ENCODE results near the gene MIX23. TPM values are rescaled to one million over a fixed set of nuclear protein-coding genes. Genes with fewer than 3 reads are reported as not detected.

Gene MIX23
- total and polyA plus RNA-seq, 2 of the 4 experiments (the other 2 are of a cell fraction): 10.0 to 26.7 TPM

- H3K18ac ChIP-seq (ENCODE audit: low read depth, low read length): no peak overlapping the region
- peaks cover 26% of the 10 kb centered on the region for H3K36me3 ChIP-seq (ENCODE audit: control insufficient read depth, insufficient read depth, low read length)
- intact Hi-C loops (cut with micrococcal nuclease): no loop called here
- peaks cover 5 to 6% of the 10 kb centered on the region in 2 experiments; a peak in 2 of 4 replicates for H3K79me1 ChIP-seq (ENCODE audit: low read depth in 1 of 2, low read length in 2 of 2)
- no peak overlapping the region for H2BK20ac ChIP-seq (ENCODE audit: low read depth, low read length)
- ATAC-seq (ENCODE audit: low read depth) (no peak), DNase-seq (no peak)
- dilution Hi-C loops (cut with HindIII; ENCODE audit: low sequenced_read_pairs, unreplicated experiment): no loop called here
- no peak overlapping the region for H3K4me3 ChIP-seq (ENCODE audit: insufficient read depth, low read depth, low read length)
- H3K4ac ChIP-seq (ENCODE audit: low read depth, low read length): no peak overlapping the region
- TF ChIP-seq, protein P1, sequence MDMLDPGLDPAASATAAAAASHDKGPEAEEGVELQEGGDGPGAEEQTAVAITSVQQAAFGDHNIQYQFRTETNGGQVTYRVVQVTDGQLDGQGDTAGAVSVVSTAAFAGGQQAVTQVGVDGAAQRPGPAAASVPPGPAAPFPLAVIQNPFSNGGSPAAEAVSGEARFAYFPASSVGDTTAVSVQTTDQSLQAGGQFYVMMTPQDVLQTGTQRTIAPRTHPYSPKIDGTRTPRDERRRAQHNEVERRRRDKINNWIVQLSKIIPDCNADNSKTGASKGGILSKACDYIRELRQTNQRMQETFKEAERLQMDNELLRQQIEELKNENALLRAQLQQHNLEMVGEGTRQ (IDR thresholded peaks at IDR 0.05; ENCODE audit: low read depth, low read length): no peak
- TF ChIP-seq RCOR1 (IDR thresholded peaks at IDR 0.05; ENCODE audit: insufficient replicate concordance, low read length): no peak
- TF ChIP-seq CHD1 (IDR thresholded peaks at IDR 0.05; ENCODE audit: low read depth, low read length): no peak
- no peak for TF ChIP-seq POLR2A (IDR thresholded peaks at IDR 0.05; ENCODE audit: low read depth, low read length)
- TF ChIP-seq SMC3 (IDR thresholded peaks at IDR 0.05; ENCODE audit: low read depth, low read length): no peak
- no peak for TF ChIP-seq RFX5 (IDR thresholded peaks at IDR 0.05; ENCODE audit: low read depth, low read length)
- TF ChIP-seq, protein P2, sequence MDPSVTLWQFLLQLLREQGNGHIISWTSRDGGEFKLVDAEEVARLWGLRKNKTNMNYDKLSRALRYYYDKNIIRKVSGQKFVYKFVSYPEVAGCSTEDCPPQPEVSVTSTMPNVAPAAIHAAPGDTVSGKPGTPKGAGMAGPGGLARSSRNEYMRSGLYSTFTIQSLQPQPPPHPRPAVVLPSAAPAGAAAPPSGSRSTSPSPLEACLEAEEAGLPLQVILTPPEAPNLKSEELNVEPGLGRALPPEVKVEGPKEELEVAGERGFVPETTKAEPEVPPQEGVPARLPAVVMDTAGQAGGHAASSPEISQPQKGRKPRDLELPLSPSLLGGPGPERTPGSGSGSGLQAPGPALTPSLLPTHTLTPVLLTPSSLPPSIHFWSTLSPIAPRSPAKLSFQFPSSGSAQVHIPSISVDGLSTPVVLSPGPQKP (IDR thresholded peaks at IDR 0.05; ENCODE audit: borderline replicate concordance, low read depth, low read length): no peak
- no peak for TF ChIP-seq RAD21 (IDR thresholded peaks at IDR 0.05; ENCODE audit: low read length)
- no peak for TF ChIP-seq CTCF (conservative IDR thresholded peaks at IDR 0.05; ENCODE audit: low read depth, low read length)
- TF ChIP-seq MAFK (IDR thresholded peaks at IDR 0.05; ENCODE audit: low read depth, low read length): no peak
- no peak for TF ChIP-seq MAZ (IDR thresholded peaks at IDR 0.05; ENCODE audit: borderline replicate concordance, low read depth, low read length)
- TF ChIP-seq BHLHE40 (IDR thresholded peaks at IDR 0.05; ENCODE audit: low read depth, low read length): no peak
- TF ChIP-seq CEBPB (IDR thresholded peaks at IDR 0.05; ENCODE audit: low read depth, low read length): no peak
- TF ChIP-seq FOS (IDR thresholded peaks at IDR 0.05; ENCODE audit: low read depth, low read length): no peak
- TF ChIP-seq NFE2L2 (IDR thresholded peaks at IDR 0.05; ENCODE audit: low read depth, low read length): no peak
- TF ChIP-seq MXI1 (IDR thresholded peaks at IDR 0.05; ENCODE audit: borderline replicate concordance, low read depth, low read length): no peak
- BruUV-seq (replicated peaks): no TSS peak
- H2BK120ac ChIP-seq (ENCODE audit: low read depth, low read length): no peak overlapping the region
- H2AK9ac ChIP-seq (replicated peaks; ENCODE audit: low read depth, low read length, poor library complexity): no peak overlapping the region
- H3K56ac ChIP-seq (ENCODE audit: extremely low read depth, insufficient read depth, low read length): no peak overlapping the region
- no CpG with 5 or more reads among the region's 2 CpGs for WGBS, 2 experiments (ENCODE audit: extremely low coverage in 2 of 2, insufficient read length in 1 of 2)
- no peak overlapping the region for H3K27ac ChIP-seq (ENCODE audit: insufficient read depth, low read length)
- no peak overlapping the region for H2AK5ac ChIP-seq (ENCODE audit: low read depth, low read length)
- H2BK5ac ChIP-seq (ENCODE audit: low read depth, low read length, poor library complexity, severe bottlenecking): no peak overlapping the region
- no peak overlapping the region for H3K4me2 ChIP-seq (ENCODE audit: low read depth, low read length)
- no peaks in the 10 kb centered on the region for H3K9me1 ChIP-seq (ENCODE audit: insufficient read depth, low read length)
- H2BK15ac ChIP-seq (ENCODE audit: low read depth, low read length): no peak overlapping the region
- ChIA-PET CTCF (no interaction called here), POLR2A (ENCODE audit: unreplicated experiment) (interaction anchor here (0.5 kb wide), 1 partner anchor 10 kb away, joined by 7 read pairs; no protein-coding TSS in a partner anchor)
- H2AFZ ChIP-seq (replicated peaks; ENCODE audit: low read length, poor library complexity): no peak overlapping the region
- in situ Hi-C loops (cut with MboI; ENCODE audit: low sequenced_read_pairs): no loop called here
- no peak overlapping the region for H3K14ac ChIP-seq (replicated peaks; ENCODE audit: low read depth, low read length)
- no peaks in the 10 kb centered on the region for H3K9me3 ChIP-seq (ENCODE audit: control insufficient read depth, insufficient read depth, low read length)
- no peak overlapping the region for H3K23ac ChIP-seq (ENCODE audit: low read depth, low read length)
- no peaks in the 10 kb centered on the region for H4K20me1 ChIP-seq (ENCODE audit: insufficient read depth, low read length)
- no peak overlapping the region for H4K91ac ChIP-seq (ENCODE audit: insufficient read depth, low read depth, low read length)
- H4K8ac ChIP-seq (ENCODE audit: low read depth in 2 of 2, low read length in 2 of 2): no peak overlapping the region
- no peak overlapping the region for H4K5ac ChIP-seq (ENCODE audit: low read depth, low read length)
- H3K27me3 ChIP-seq (ENCODE audit: control insufficient read depth, insufficient read depth, low read length): no peaks in the 10 kb centered on the region
- H3K9ac ChIP-seq (ENCODE audit: low read depth, low read length): no peak overlapping the region
- H3K4me1 ChIP-seq (ENCODE audit: control insufficient read depth, insufficient read depth, low read length): no peaks in the 10 kb centered on the region
Measured at GRCh38 chr3:122430371-122430770, 47.3 kb upstream of the MIX23 start.
